Keratinocyte (primary cell): ENCODE results near the gene LSM14A. TPM values are rescaled to one million over a fixed set of nuclear protein-coding genes. Genes with fewer than 3 reads are reported as not detected.

Experiments used
- DNase-seq: peaks from one replicate; pipeline ENCODE4 v3.0.0-alpha.2; 2011; ENCODE audit warnings: low read depth, missing footprints, low spot score
- FAIRE-seq: peaks from 2 replicates; lab custom pipeline; 2011; peaks lifted over from hg19 to GRCh38; lab: Jason Lieb, UNC
- H2AFZ ChIP-seq: 2 replicates; pipeline ENCODE4 v1.6.0; 2012; ENCODE audit warnings: low read length, control low read depth, inconsistent platforms; ENCODE audit not compliant: control insufficient read depth
- H3K27ac ChIP-seq: 2 replicates; pipeline ENCODE4 v1.5.1; 2011; ENCODE audit warnings: low read length; ENCODE audit not compliant: control insufficient read depth, insufficient read depth
- H3K27me3 ChIP-seq: 3 replicates; pipeline ENCODE4 v1.6.0; 2011; ENCODE audit warnings: low read length; ENCODE audit not compliant: control insufficient read depth, insufficient read depth; ENCODE audit errors: extremely low read depth
- H3K36me3 ChIP-seq, 2 experiments: 2 replicates in 1 of 2; 3 replicates in 1 of 2; pipeline ENCODE4 v1.5.1; 2011; ENCODE audit warnings: low read length in 2 of 2, mild to moderate bottlenecking in 1 of 2; ENCODE audit not compliant: control insufficient read depth in 2 of 2, insufficient read depth in 2 of 2; ENCODE audit errors: extremely low read depth in 1 of 2
- H3K4me1 ChIP-seq: 3 replicates; pipeline ENCODE4 v1.5.1; 2011; ENCODE audit warnings: low read length; ENCODE audit not compliant: control insufficient read depth, insufficient read depth; ENCODE audit errors: extremely low read depth
- H3K4me2 ChIP-seq: 3 replicates; pipeline ENCODE4 v1.6.0; 2011; ENCODE audit warnings: low read depth, low read length; ENCODE audit not compliant: control insufficient read depth, insufficient read depth; ENCODE audit errors: extremely low read depth
- H3K4me3 ChIP-seq, 3 experiments: fragments of 200-600 bp in 1 of 3; sonication (generic) in 1 of 3; 2 replicates in 2 of 3; 3 replicates in 1 of 3; pipeline ENCODE4 v1.5.1; 2011 to 2016; ENCODE audit warnings: low read length in 3 of 3, mild to moderate bottlenecking in 3 of 3, control low read depth in 2 of 3, inconsistent platforms in 1 of 3, low read depth in 1 of 3, mixed read lengths in 1 of 3, mixed run types in 1 of 3, moderate library complexity in 1 of 3; ENCODE audit not compliant: control insufficient read depth in 2 of 3, insufficient read depth in 2 of 3; ENCODE audit errors: extremely low read depth in 1 of 3
- H3K79me2 ChIP-seq: 2 replicates; pipeline ENCODE4 v1.6.0; 2012; ENCODE audit warnings: low read length; ENCODE audit not compliant: control insufficient read depth, insufficient read depth
- H3K9ac ChIP-seq: 3 replicates; pipeline ENCODE4 v1.6.0; 2011; ENCODE audit warnings: low read length; ENCODE audit not compliant: control insufficient read depth, insufficient read depth; ENCODE audit errors: extremely low read depth
- H3K9me1 ChIP-seq: 3 replicates; pipeline ENCODE4 v1.6.0; 2011; ENCODE audit warnings: low read length; ENCODE audit not compliant: control insufficient read depth, insufficient read depth; ENCODE audit errors: extremely low read depth
- H3K9me3 ChIP-seq: 2 replicates; pipeline ENCODE4 v1.5.1; 2012; ENCODE audit warnings: low read depth, low read length; ENCODE audit not compliant: control insufficient read depth
- H4K20me1 ChIP-seq: 3 replicates; pipeline ENCODE4 v1.6.0; 2011; ENCODE audit warnings: low read length; ENCODE audit not compliant: control insufficient read depth, insufficient read depth; ENCODE audit errors: extremely low read depth
- EZH2 ChIP-seq: IDR thresholded peaks from one replicate; pipeline ENCODE4 v1.6.1; 2012; ENCODE audit warnings: inconsistent platforms, mild to moderate bottlenecking, low read length, moderate library complexity
- dilution Hi-C: fragments of 300-500 bp; cut with MboI; formaldehyde crosslinking; loops from one replicate; pipeline ENCODE4 v1.7.0; 2020; ENCODE audit warnings: low sequenced_read_pairs; ENCODE audit not compliant: extremely low pct_ligation_motif_present
- polyA plus RNA-seq, 5 experiments: library from polyadenylated mRNA; depleted of rRNA in 3 of 5; stranded (reverse) in 3 of 5; stranded (forward) in 1 of 5; unstranded in 1 of 5; fragments of >200 nt; gene quantifications; 1 replicate in 1 of 5; 2 replicates in 3 of 5; 3 replicates in 1 of 5; pipeline versions ENCODE4 v1.2.1 to v1.2.3, GENCODE V29; 2011 to 2012; ENCODE audit warnings: missing spikeins in 2 of 5, low read depth in 1 of 5, low replicate concordance in 1 of 5
- TF ChIP-seq, protein P1 (sequence below), 3 experiments: IDR thresholded peaks in 1 of 3; conservative IDR thresholded peaks in 1 of 3; optimal IDR thresholded peaks in 1 of 3; 2 replicates in 2 of 3; 3 replicates in 1 of 3; pipeline versions ENCODE3 to v1.5.1; 2011; ENCODE audit warnings: low read length in 3 of 3, mild to moderate bottlenecking in 3 of 3, moderate library complexity in 2 of 3, control low read depth in 1 of 3, inconsistent platforms in 1 of 3; ENCODE audit not compliant: insufficient read depth in 2 of 3; ENCODE audit errors: extremely low read depth in 1 of 3

Gene LSM14A
- polyA plus RNA-seq, 1 donor (not counting 4 experiments of a cell fraction or from before 2014, with no cell fraction given), result 103 TPM

DNA sequence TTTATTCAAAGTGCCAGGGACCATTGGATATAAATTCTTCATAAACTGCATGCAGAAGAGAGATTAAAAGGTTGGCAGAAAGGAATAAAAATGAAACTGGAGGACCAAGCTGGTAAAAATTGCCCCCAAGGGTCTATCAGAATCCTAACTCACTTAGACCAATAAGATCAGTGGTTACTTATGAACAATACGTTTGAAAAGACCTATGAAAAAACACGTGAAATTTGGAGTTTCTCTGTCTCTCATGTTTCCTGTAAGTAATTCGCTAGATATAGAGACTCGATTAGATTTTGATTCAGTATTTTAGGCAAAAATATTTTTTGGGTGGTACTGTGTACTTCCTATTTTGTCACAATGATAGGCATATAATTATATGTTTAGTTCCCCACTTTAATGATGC is 104.9 kb downstream of the LSM14A start:
- Histone ChIP-seq H3K4me3 (no peak overlapping the region), H4K20me1 (no peaks in the 10 kb centered on the region), H3K4me1 (peaks cover 22% of the 10 kb centered on the region), H3K27me3 (no peaks in the 10 kb centered on the region), H3K9ac (no peak overlapping the region), H3K79me2 (peaks cover 24% of the 10 kb centered on the region), H3K9me1 (peaks cover 3% of the 10 kb centered on the region), H3K4me2 (no peak overlapping the region), H3K9me3 (no peaks in the 10 kb centered on the region), H3K36me3 (peaks cover 0 to 2% of the 10 kb centered on the region in 2 experiments), H2AFZ (no peak overlapping the region), H3K27ac (no peak overlapping the region)
- DNase-seq (no peak), FAIRE-seq (no peak)
- dilution Hi-C loops, result no loop called here
- no peak for TF ChIP-seq EZH2
- TF ChIP-seq, protein P1, sequence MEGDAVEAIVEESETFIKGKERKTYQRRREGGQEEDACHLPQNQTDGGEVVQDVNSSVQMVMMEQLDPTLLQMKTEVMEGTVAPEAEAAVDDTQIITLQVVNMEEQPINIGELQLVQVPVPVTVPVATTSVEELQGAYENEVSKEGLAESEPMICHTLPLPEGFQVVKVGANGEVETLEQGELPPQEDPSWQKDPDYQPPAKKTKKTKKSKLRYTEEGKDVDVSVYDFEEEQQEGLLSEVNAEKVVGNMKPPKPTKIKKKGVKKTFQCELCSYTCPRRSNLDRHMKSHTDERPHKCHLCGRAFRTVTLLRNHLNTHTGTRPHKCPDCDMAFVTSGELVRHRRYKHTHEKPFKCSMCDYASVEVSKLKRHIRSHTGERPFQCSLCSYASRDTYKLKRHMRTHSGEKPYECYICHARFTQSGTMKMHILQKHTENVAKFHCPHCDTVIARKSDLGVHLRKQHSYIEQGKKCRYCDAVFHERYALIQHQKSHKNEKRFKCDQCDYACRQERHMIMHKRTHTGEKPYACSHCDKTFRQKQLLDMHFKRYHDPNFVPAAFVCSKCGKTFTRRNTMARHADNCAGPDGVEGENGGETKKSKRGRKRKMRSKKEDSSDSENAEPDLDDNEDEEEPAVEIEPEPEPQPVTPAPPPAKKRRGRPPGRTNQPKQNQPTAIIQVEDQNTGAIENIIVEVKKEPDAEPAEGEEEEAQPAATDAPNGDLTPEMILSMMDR (optimal IDR thresholded peaks at IDR 0.05 in 1 of 3, IDR thresholded peaks at IDR 0.05 in 1 of 3, conservative IDR thresholded peaks at IDR 0.05 in 1 of 3; ENCODE audit: extremely low read depth in 1 of 3, insufficient read depth in 2 of 3, low read length in 3 of 3), result no peak

GRCh38 chr19:34278783-34279182 is 106.5 kb downstream of the LSM14A start:
- Histone ChIP-seq H3K4me3 (no peak overlapping the region), H3K79me2 (peaks cover 11% of the 10 kb centered on the region), H3K27me3 (no peaks in the 10 kb centered on the region), H3K9me3 (no peaks in the 10 kb centered on the region), H3K9ac (no peak overlapping the region), H2AFZ (no peak overlapping the region), H3K27ac (no peak overlapping the region), H3K4me1 (peaks cover 36% of the 10 kb centered on the region), H4K20me1 (no peaks in the 10 kb centered on the region), H3K4me2 (no peak overlapping the region), H3K9me1 (peaks cover 3% of the 10 kb centered on the region), H3K36me3 (no peaks in the 10 kb centered on the region)
- no peak for TF ChIP-seq EZH2
- TF ChIP-seq, protein P1 (optimal IDR thresholded peaks at IDR 0.05 in 1 of 3, IDR thresholded peaks at IDR 0.05 in 1 of 3, conservative IDR thresholded peaks at IDR 0.05 in 1 of 3; ENCODE audit: extremely low read depth in 1 of 3, insufficient read depth in 2 of 3, low read length in 3 of 3), result no peak
- FAIRE-seq (no peak), DNase-seq (no peak)
- dilution Hi-C loops, result no loop called here

Other genes starting within 250 kb of the LSM14A start
- gene GARRE1, start 82.0 kb downstream of the LSM14A start, polyA plus RNA-seq, result 4.9 to 5.7 TPM (median 5.1 TPM) in 3 replicates
- 59.9 to 244 TPM (median 123 TPM) in 3 replicates for gene GPI, start 192.7 kb downstream of the LSM14A start, polyA plus RNA-seq
- 16.0 to 23.8 TPM (median 22.0 TPM) in 3 replicates for gene PDCD2L, start 231.9 kb downstream of the LSM14A start, polyA plus RNA-seq